AG10803 (cell line): ENCODE measurements around the gene GTF3C4.

Experiments used
- DNase-seq: peaks from one replicate; pipeline ENCODE4 v3.0.0; 2010; ENCODE audit warnings: low read depth
- H3K4me3 ChIP-seq: 2 replicates; pipeline ENCODE4 v1.5.1; 2011; ENCODE audit warnings: mild to moderate bottlenecking, low read length, control low read depth
- CTCF ChIP-seq: conservative IDR thresholded peaks from 2 replicates; pipeline ENCODE4 v1.5.1; 2011; ENCODE audit warnings: mild to moderate bottlenecking, low read length, control low read depth, inconsistent platforms

The GTF3C4 gene

GRCh38 chr9:132690696-132691095 lies 20.4 kb downstream of the GTF3C4 start:
- no peak for TF ChIP-seq CTCF
- H3K4me3 ChIP-seq, result no peak overlapping the region
- DNase-seq, result no peak

- no peak for DNase-seq
- no peak overlapping the region for H3K4me3 ChIP-seq
These were observed 23.9 kb downstream of the GTF3C4 start for GRCh38 chr9:132694144-132694543.

GRCh38 chr9:132697230-132697629 lies 27.0 kb downstream of the GTF3C4 start:
- TF ChIP-seq CTCF, result no peak
- no peak overlapping the region for H3K4me3 ChIP-seq
- no peak for DNase-seq

More at GRCh38 chr9:132694144-132694543, 23.9 kb downstream of the GTF3C4 start:
- no peak for TF ChIP-seq CTCF

GRCh38 chr9:132698989-132699388 lies 28.7 kb downstream of the GTF3C4 start:
- no peak for DNase-seq
- H3K4me3 ChIP-seq, result no peak overlapping the region
- TF ChIP-seq CTCF, result no peak

GRCh38 chr9:132699956-132700355 lies 29.7 kb downstream of the GTF3C4 start:
- no peak for TF ChIP-seq CTCF
- peak; percentile 10 for DNase-seq

GRCh38 chr9:132702254-132702653 lies 32.0 kb downstream of the GTF3C4 start:
- no peak for TF ChIP-seq CTCF
- no peak for DNase-seq
- no peak overlapping the region for H3K4me3 ChIP-seq

More at GRCh38 chr9:132699956-132700355, 29.7 kb downstream of the GTF3C4 start:
- no peak overlapping the region for H3K4me3 ChIP-seq

GRCh38 chr9:132703336-132703735 lies 33.1 kb downstream of the GTF3C4 start:
- DNase-seq, result peak; percentile 7
- no peak for TF ChIP-seq CTCF
- H3K4me3 ChIP-seq, result no peak overlapping the region
